Skin epidermis (tissue), 12 donors: ENCODE results near the gene NLRP13.
"Not testable (repeated sequence)": the region's sequence is repeated elsewhere in the genome, so short reads cannot be mapped to it uniquely, and the experiment has no call there.

ENCODE experiments used
- H3K27ac ChIP-seq, 21 experiments: fragments of 200-600 bp; sonication (generic) in 11 of 21; one replicate each; pipeline ENCODE4 v1.5.0; 2020; ENCODE audit warnings: mild to moderate bottlenecking in 3 of 21, inconsistent platforms in 2 of 21, moderate library complexity in 2 of 21
- H3K4me3 ChIP-seq, 7 experiments: fragments of 200-600 bp; sonication (generic) in 2 of 7; one replicate each; pipeline ENCODE4 v1.5.0; 2020; ENCODE audit warnings: inconsistent platforms in 2 of 7, mild to moderate bottlenecking in 2 of 7, moderate library complexity in 1 of 7

The NLRP13 gene

GRCh38 chr19:55931936-55932386 lies at the start of gene NLRP13:
Gene NLRP13 (minus strand): TSS chr19:55932336. CDS start chr19:55932311, 25 bp downstream.
- Histone ChIP-seq H3K4me3 (no peak within 1 kb of the TSS), H3K27ac (no peak within 1 kb of the TSS)

- no peak overlapping the region for H3K27ac ChIP-seq
Observed at GRCh38 chr19:55980415-55980814, 48.3 kb upstream of the NLRP13 start.

GRCh38 chr19:55973982-55974381 lies 41.8 kb upstream of the NLRP13 start:
- Histone ChIP-seq H3K4me3 (no peak overlapping the region), H3K27ac (no peak overlapping the region)

More at GRCh38 chr19:55980415-55980814, 48.3 kb upstream of the NLRP13 start:
- H3K4me3 ChIP-seq = no peak overlapping the region

- no peak overlapping the region for H3K27ac ChIP-seq
- H3K4me3 ChIP-seq = no peak overlapping the region
Observed at GRCh38 chr19:55962186-55962585, 30.1 kb upstream of the NLRP13 start.

- no peak overlapping the region for H3K4me3 ChIP-seq
Observed at GRCh38 chr19:55959996-55960675, 28.0 kb upstream of the NLRP13 start.

GRCh38 chr19:55958356-55958755 lies 26.2 kb upstream of the NLRP13 start:
- Histone ChIP-seq H3K4me3 (no peak overlapping the region), H3K27ac (no peak overlapping the region)

More at GRCh38 chr19:55959996-55960675, 28.0 kb upstream of the NLRP13 start:
- no peak overlapping the region for H3K27ac ChIP-seq

GRCh38 chr19:55956431-55956830 lies 24.3 kb upstream of the NLRP13 start:
- Histone ChIP-seq H3K4me3 (no peak overlapping the region), H3K27ac (no peak overlapping the region)

GRCh38 chr19:55950566-55950965 lies 18.4 kb upstream of the NLRP13 start:
- H3K4me3 ChIP-seq, H3K27ac ChIP-seq: not testable (repeated sequence)

- Histone ChIP-seq H3K4me3 (no peak within 1 kb of the TSS), H3K27ac (no peak within 1 kb of the TSS)
Observed at GRCh38 chr19:55947532-55947931, 15.4 kb upstream of the NLRP13 start, which contains the start of gene NLRP8. Gene NLRP8 (plus strand): TSS chr19:55947832.

- Histone ChIP-seq H3K27ac (no peak overlapping the region), H3K4me3 (no peak overlapping the region)
Observed at GRCh38 chr19:55940306-55940705, 8.2 kb upstream of the NLRP13 start.

- Histone ChIP-seq H3K4me3 (no peak overlapping the region), H3K27ac (no peak overlapping the region)
Observed at GRCh38 chr19:55939206-55939605, 7.1 kb upstream of the NLRP13 start.

GRCh38 chr19:55935206-55935605 lies 3.1 kb upstream of the NLRP13 start:
- no peak overlapping the region for H3K4me3 ChIP-seq
- no peak overlapping the region for H3K27ac ChIP-seq

- H3K4me3 ChIP-seq = no peak overlapping the region
- H3K27ac ChIP-seq = no peak overlapping the region
Observed at GRCh38 chr19:55930996-55931515, 1.1 kb downstream of the NLRP13 start.

- H3K4me3 ChIP-seq, H3K27ac ChIP-seq: not testable (repeated sequence)
Observed at GRCh38 chr19:55929258-55929657, 2.9 kb downstream of the NLRP13 start.

GRCh38 chr19:55927991-55928390 lies 4.1 kb downstream of the NLRP13 start:
- Histone ChIP-seq H3K4me3 (no peak overlapping the region), H3K27ac (no peak overlapping the region)

- H3K27ac ChIP-seq = no peak overlapping the region
- H3K4me3 ChIP-seq = no peak overlapping the region
Observed at GRCh38 chr19:55923556-55923955, 8.6 kb downstream of the NLRP13 start.

GRCh38 chr19:55913643-55914268 lies 18.4 kb downstream of the NLRP13 start:
- Histone ChIP-seq H3K27ac (no peak overlapping the region), H3K4me3 (no peak overlapping the region)

GRCh38 chr19:55912916-55913315 lies 19.2 kb downstream of the NLRP13 start:
- no peak overlapping the region for H3K4me3 ChIP-seq
- H3K27ac ChIP-seq = no peak overlapping the region

GRCh38 chr19:55909801-55910200 lies 22.3 kb downstream of the NLRP13 start:
- Histone ChIP-seq H3K4me3 (no peak overlapping the region), H3K27ac (no peak overlapping the region)

GRCh38 chr19:55907746-55908145 lies 24.4 kb downstream of the NLRP13 start:
- H3K27ac ChIP-seq = no peak overlapping the region
- H3K4me3 ChIP-seq = no peak overlapping the region

- Histone ChIP-seq H3K27ac (no peak overlapping the region), H3K4me3 (no peak overlapping the region)
Observed at GRCh38 chr19:55907286-55907685, 24.9 kb downstream of the NLRP13 start.
